GM21717 (cell line): ENCODE data around the gene RASAL3.

ENCODE experiments used
- ATAC-seq: cut with Tn5 transposase; IDR thresholded peaks from one replicate; pipeline ENCODE4 v1.9.1; 2021; ENCODE audit warnings: mild to moderate bottlenecking, moderate library complexity; ENCODE audit not compliant: unreplicated experiment

The RASAL3 gene

GRCh38 chr19:15436012-15436825 lies 28.1 kb downstream of the RASAL3 start:
- no peak for ATAC-seq

GRCh38 chr19:15433519-15434069 lies 30.8 kb downstream of the RASAL3 start:
- ATAC-seq, result no peak

- peak; percentile 44 for ATAC-seq
These were observed 31.5 kb downstream of the RASAL3 start for GRCh38 chr19:15432629-15433518.

- ATAC-seq, result no peak
These were observed 32.3 kb downstream of the RASAL3 start for GRCh38 chr19:15432018-15432494.

- ATAC-seq, result no peak
These were observed 32.8 kb downstream of the RASAL3 start for GRCh38 chr19:15431396-15432017.

GRCh38 chr19:15430526-15431120 lies 33.7 kb downstream of the RASAL3 start:
- no peak for ATAC-seq

GRCh38 chr19:15429825-15430467 lies 34.4 kb downstream of the RASAL3 start:
- no peak for ATAC-seq

GRCh38 chr19:15428956-15429824 lies 35.2 kb downstream of the RASAL3 start:
- no peak for ATAC-seq

GRCh38 chr19:15427991-15428471 lies 36.3 kb downstream of the RASAL3 start:
- no peak for ATAC-seq

GRCh38 chr19:15427350-15427700 lies 37.0 kb downstream of the RASAL3 start:
- no peak for ATAC-seq

- ATAC-seq, result no peak
These were observed 37.6 kb downstream of the RASAL3 start for GRCh38 chr19:15426485-15427349.

GRCh38 chr19:15425321-15425950 lies 38.9 kb downstream of the RASAL3 start:
- no peak for ATAC-seq

- ATAC-seq, result no peak
These were observed 39.6 kb downstream of the RASAL3 start for GRCh38 chr19:15424692-15425272.

GRCh38 chr19:15424121-15424520 lies 40.2 kb downstream of the RASAL3 start:
- no peak for ATAC-seq

- no peak for ATAC-seq
These were observed 41.2 kb downstream of the RASAL3 start for GRCh38 chr19:15423130-15423529.

GRCh38 chr19:15422296-15423075 lies 41.9 kb downstream of the RASAL3 start:
- ATAC-seq, result no peak
